HG02588 (cell line): ENCODE results near the gene LGI2.
"Not testable (repeated sequence)": the region's sequence is repeated elsewhere in the genome, so short reads cannot be mapped to it uniquely, and the experiment has no call there.

Source experiments
- ATAC-seq: cut with Tn5 transposase; IDR thresholded peaks from one replicate; pipeline ENCODE4 v1.9.1; 2021; ENCODE audit warnings: mild to moderate bottlenecking, moderate library complexity; ENCODE audit not compliant: unreplicated experiment

The LGI2 gene

DNA sequence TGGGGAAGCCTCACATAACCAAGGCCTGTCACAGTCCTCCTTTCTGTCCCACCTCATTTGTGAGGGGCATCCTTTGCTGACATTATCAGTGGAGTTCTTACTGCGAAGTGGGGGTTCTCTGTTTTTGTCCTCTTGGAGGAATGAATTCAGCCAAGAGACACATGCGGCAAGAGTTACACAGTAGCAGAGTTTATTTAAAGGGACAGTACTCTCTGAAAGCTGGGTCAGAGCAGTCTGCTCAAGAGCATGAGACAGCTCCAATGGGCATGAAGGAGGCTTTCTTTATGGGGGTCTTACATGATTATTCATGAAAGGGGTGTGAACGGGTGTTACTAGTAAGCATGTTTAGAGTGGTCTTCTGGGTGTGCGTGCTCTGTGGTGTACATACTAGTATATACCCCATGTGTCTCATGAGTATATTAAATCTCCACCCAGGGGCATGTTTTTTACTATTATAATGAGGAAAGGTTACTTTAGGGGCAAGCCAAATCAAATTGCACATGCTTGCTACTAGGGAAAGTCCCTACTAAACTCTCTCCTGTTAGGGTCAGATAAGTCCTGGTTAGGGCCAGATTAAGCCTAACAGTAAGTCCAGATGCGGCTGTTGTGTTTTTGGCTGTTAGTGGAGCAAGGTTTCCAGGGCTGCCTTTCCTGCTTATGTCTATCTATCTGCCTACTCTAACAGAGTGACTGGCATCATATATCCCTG, 19.8 kb upstream of the LGI2 start:
- ATAC-seq = no peak

DNA sequence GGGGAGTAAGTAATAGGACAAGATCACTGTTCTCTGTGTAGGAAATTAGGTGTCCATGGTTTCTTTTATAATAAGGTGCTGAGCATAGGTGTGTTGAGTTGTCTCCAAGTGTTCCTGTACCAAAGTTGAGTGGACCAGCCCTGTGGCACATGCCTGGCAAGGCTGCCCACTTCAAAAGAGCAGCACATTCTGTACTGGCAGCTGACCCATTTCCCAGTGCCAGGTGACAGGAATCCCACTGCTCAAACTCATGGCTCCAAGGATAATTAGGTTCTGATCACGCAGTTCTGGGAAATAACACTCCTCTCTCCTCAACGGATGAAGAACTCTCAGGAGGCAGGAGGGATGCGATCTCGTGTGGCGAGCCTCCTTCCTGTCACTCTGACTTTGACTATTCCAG, 12.8 kb upstream of the LGI2 start:
- no peak for ATAC-seq

- no peak for ATAC-seq
These were observed 2.8 kb upstream of the LGI2 start for GRCh38 chr4:25033526-25033925.

- ATAC-seq = no peak
These were observed 1.4 kb upstream of the LGI2 start for GRCh38 chr4:25032126-25032525.

GRCh38 chr4:25031077-25031621, 403 bp upstream of the LGI2 start:
- no peak for ATAC-seq

DNA sequence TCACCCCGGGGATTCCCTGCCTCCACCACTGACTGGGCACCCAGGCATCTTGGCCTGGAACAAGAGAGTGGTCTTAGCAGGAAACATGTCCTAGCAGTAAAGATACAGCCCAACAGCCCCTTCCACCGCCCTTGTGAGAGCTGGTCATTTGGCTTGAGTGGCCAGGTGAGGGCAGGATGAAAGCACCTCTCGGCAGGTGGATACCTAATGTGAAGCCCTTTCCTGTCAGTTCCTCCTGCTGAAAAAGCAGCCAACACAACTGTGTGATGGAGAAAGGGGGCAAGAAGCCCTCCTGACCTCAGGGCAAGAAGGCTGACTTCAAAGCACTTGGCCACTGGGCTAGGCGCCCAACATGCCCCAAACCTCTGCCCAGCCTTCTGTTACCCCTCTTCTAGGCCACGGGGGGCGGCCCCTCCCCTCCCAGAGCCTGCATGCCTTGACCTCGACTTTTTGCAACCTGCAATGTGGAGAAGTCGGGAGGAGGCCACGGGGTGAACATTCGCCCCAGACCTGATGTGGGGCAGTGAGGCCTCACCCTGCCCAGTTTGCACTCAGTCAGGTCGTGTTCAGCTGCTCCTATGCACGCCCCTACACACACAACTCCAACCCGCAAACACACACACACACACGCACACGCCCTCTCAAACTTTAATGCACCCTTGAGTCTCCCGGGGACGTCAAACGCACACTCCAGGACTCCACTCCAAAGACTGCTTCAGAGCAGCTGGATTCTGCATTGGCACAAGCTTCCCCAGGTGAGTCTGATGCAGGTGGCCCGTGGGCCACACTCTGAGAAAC, 1.1 kb downstream of the LGI2 start:
- ATAC-seq = no peak

- ATAC-seq = no peak
These were observed 1.9 kb downstream of the LGI2 start for GRCh38 chr4:25028851-25029250.

DNA sequence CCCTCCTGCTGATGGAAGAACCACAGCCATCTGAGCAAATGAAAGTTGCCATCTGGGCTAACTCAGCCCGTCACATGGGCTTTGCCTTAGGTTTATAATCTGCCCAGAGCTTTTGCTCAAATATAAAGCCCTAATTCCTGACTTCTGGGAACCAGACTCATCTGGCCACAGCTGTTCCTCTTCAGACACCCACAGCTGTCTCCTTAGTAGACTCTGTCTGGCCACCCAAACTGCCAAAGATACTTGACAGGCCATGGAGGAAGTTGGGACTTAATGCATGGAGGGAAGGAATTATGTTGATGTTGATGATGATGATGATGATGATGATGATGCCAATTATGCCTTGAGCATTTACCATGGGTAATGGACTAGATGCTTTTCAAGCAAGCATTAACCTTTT, 8.0 kb downstream of the LGI2 start:
- ATAC-seq = no peak

GRCh38 chr4:25021216-25021615, 9.5 kb downstream of the LGI2 start:
- no peak for ATAC-seq

DNA sequence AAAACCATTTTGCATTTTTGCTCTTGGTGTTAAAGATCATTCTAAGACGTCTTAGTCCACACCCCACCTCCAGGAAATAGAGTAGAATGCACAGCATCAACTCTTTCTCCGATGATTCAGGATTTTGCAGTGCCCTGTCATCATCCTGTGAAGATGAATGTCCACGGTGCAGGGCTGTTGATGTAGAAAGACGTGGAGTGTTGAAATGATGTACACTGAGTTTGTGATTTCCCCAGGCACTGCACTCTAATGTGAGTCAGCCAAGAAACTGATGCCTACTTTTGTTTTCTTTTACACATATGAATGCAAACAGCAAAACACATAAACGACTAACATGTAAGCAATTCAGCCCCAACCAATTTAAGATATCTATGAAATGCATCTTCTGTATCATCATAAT, 10.5 kb downstream of the LGI2 start:
- no peak for ATAC-seq

DNA sequence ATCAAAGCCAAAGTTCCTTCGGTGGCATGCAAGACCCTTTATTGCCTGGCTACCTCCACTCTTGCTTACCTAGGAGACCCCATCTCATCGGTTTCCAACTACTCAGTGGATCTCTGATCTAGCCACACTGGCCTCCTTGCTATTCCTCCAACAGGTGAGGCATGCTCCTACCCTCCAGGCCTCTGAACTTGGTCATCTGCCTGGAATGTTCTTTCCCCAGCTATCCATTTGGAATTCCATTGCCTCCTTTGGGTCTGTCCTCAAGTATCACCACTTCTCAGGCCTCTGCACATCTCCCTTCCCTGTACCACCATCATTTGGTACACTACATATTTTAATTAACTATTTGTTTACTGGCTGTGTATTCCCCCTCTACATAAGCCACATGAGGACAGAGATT, 11.2 kb downstream of the LGI2 start:
- ATAC-seq = no peak

GRCh38 chr4:25015012-25015411, 15.7 kb downstream of the LGI2 start:
- ATAC-seq = no peak

GRCh38 chr4:25014662-25014983, 16.1 kb downstream of the LGI2 start:
- not testable (repeated sequence) for ATAC-seq

GRCh38 chr4:25013756-25014661, 16.7 kb downstream of the LGI2 start:
- ATAC-seq = no peak

DNA sequence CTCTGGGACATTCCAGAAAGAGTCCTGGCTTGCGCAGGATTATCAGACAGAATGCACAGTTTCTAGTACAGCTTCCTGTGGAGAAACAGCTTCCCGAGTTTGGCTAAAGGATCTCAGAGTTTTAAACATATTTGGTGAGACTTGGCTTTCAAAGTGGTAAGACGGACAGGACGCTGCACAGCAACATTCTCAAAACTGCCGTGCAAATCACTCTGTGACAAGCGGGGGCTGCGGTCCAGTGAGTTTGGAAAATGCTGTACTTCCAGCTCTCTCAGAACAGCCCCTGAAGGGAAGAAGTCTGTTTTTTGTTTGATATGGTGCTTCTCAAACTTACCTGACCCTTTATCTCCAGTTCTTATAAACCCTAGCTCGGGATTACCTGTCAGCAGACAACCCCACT, 18.1 kb downstream of the LGI2 start:
- no peak for ATAC-seq

DNA sequence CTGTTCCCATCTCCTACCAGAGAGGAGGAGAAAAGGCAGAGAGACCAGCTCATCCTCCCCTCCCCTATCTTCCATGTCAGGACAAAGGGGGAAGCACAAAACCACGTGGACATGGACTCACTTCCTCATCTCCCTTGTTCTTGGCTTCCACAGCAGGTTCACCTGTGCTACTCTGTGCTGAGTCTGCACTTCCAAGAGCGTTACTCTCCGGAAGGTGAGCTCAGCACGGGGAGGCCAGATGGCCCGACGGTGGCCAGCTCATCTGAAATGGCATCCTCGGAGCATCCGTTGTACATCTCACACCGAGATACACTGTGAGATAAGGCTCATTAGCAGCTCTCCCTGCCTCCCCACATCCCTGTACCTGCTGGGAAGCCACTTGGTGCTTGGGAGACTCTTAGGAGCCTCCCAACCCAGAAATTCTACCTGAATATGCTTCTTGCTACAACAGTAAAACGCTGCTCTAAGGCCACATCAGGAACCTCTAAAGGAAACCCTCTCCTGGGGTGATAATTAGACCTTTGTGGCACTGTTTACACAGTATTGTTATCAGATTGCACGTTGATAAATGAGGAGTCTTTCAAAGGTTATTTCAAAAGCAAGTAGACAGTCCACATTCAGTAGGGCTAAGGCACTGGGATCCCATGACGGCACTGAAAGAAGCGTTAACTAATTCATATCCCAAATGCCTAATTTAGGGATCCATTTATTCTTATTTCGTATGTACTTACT, 19.4 kb downstream of the LGI2 start:
- no peak for ATAC-seq

DNA sequence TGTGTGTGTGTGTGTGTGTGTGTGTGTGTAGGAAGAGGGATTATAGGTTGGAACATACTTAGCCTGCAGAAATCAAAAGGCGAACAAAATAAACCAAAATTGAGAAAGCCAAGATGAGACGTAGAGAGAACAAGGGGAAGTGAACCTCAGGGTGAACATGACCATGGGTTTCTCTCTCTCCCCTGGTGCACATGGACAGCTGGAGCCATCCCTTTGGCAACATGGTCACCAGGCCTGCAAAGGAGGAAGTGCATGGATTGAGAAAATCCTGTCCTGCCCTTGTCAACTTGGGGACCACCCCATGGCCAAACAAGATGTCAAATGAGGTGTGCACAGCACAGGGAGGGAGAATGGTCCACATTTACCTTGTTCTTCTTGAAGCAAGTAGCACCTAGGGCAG, 23.1 kb downstream of the LGI2 start:
- ATAC-seq = no peak

GRCh38 chr4:25002681-25003080, 28.1 kb downstream of the LGI2 start:
- no peak for ATAC-seq

GRCh38 chr4:25001509-25001908, 29.2 kb downstream of the LGI2 start:
- ATAC-seq = no peak

- no peak for ATAC-seq
These were observed 30.1 kb downstream of the LGI2 start for GRCh38 chr4:25000639-25001038.
